NCI-H2107 (cell line): ENCODE measurements around the gene CLMP.

Source experiments
- DNase-seq: peaks from one replicate; lab custom pipeline; 2025; lab: John Stamatoyannopoulos, UW

Gene CLMP

GRCh38 chr11:123188508-123189165 lies 6.4 kb downstream of the CLMP start:
- DNase-seq = no peak

- no peak for DNase-seq
Measured at GRCh38 chr11:123187665-123188507, 7.2 kb downstream of the CLMP start.

DNA sequence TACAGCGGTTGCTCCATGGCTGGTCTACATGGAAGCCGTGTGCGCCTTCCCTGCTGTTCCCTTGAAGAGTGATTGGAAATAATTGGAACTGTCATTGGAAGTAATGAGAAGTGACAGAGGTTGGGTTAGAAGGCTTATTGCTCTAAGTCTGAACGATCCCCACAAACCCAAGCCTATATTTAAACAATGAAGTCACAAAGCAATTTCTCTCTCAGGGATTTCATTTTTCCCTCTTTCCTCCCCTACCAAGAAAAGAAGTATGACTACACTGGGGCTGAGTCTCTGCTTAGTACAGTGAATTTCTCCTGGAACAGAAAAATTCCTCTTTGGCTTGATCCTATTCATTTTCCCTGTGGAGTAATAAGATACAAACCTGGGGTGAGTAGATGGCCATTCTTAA lies 7.8 kb downstream of the CLMP start:
- no peak for DNase-seq

- DNase-seq = no peak
Measured at GRCh38 chr11:123186286-123186685, 8.8 kb downstream of the CLMP start.

DNA sequence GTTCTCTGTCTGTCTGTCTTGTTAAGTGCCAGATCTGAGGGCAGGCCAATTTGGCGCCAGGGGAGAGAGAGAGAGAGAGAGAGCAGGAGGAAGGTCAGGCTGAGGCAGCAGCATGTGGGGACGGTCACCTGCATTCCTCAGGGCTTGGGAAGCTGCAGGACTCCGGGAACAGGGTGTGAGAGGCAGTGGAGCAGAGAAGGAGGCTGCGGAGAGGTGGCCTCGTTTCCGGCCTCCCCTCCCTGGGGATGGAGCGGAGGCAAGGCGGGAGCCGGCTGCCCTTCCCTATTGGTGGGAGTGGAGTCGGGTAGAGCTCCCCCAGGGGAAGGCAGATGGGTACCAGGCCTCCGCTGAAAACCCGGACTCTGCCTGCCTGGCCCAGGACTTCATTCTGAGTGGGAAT lies 9.7 kb downstream of the CLMP start:
- DNase-seq = no peak

GRCh38 chr11:123184531-123184930 lies 10.5 kb downstream of the CLMP start:
- no peak for DNase-seq

- DNase-seq = no peak
Measured at GRCh38 chr11:123183391-123184099, 11.5 kb downstream of the CLMP start.

- DNase-seq = no peak
Measured at GRCh38 chr11:123181767-123182500, 13.1 kb downstream of the CLMP start.

- no peak for DNase-seq
Measured at GRCh38 chr11:123181075-123181474, 14.0 kb downstream of the CLMP start.

DNA sequence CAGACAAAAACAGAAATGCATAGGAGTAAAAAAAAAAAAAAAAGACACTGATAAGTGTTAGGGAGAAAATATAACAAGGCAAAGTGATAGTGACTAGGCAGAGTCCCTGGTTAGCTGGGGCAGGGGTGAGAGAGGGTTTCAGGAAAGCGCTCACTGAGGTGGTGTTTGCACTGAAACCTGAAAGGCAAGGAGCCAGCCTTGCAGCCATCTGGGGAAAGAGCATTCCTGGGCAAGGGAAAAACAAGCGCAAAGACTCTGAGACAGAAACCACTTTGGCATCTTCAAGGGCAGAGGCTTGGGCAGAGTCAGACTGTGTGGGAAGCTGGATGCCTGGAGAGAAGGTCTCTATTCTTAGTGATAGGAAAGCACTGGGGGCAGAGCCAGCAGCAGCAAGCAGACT lies 14.5 kb downstream of the CLMP start:
- no peak for DNase-seq

DNA sequence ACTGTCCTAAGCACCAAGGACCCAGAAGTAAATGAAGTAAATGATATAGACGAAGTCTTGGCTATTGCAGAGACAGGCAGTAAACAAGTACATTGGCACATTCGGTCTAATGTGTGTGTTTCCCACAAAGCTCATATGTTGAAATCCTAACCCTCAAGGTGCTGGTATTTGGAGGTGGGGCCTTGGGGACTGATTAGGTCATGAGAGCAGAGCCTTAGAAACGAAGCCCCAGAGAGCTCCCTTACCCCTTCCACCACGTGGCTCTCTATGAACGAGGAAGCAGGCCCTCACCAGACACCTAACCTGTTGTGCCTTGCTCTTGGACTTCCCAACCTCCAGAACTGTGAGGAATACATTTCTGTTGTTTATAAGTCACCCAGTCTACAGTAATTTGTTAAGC lies 14.9 kb downstream of the CLMP start:
- DNase-seq = no peak

DNA sequence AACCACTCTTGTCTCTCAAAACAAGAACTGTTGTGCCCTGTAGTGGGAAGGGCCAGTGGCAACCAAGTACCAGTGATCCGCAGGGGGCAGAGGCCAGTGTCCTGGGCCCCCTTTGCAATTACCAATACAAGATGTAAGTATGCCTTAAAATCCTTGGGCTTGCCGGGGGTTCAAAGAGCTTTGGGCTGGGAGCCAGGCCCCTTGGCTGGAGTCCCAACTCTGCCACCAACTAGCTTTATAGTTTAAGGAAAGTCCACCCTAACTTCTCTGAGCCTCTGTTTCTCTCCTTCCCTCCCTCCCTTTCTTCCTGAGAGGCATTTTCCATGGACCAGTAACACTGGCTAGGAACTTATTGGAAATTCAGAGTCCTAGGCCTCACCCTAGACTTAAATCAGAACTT lies 15.5 kb downstream of the CLMP start:
- no peak for DNase-seq

- DNase-seq = no peak
Measured at GRCh38 chr11:123178186-123178585, 16.9 kb downstream of the CLMP start.

DNA sequence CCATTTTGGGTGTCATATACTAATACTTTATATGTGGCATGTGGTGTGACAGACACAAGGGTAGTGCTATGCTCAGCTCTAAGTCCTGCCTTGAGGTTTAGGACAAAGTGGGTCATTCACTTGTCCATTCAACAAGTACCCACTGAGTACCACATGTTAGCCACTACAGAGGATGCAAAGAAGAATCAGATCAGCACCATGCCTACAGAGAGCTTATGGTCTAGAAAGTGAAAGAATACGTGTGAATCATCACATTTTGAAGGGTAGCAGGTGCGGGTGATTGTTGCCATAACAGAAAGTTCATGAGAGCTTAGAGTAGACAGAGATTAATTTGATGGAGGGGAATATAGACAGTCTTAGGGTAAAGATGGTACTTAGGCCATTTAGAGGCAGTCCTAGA lies 18.3 kb downstream of the CLMP start:
- DNase-seq = no peak

- DNase-seq = no peak
Measured at GRCh38 chr11:123174196-123175183, 20.6 kb downstream of the CLMP start.

DNA sequence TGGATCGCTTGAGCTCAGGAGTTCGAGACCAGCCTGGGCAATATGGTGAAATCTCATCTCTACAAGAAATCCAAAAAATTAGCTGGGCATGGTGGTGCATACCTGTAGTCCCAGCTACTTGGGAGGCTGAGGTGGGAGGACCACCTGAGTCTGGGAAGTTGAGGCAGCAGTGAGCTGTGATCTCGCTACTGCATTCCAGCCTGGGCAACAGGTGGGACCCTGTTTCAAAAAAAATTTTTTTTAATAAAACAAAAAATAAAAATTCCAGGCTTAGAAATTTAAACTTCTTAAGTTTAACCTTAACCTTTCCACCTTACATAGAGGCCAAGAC lies 21.2 kb downstream of the CLMP start:
- no peak for DNase-seq

- no peak for DNase-seq
Measured at GRCh38 chr11:123173040-123173855, 21.8 kb downstream of the CLMP start.

- DNase-seq = no peak
Measured at GRCh38 chr11:123170929-123171328, 24.1 kb downstream of the CLMP start.

DNA sequence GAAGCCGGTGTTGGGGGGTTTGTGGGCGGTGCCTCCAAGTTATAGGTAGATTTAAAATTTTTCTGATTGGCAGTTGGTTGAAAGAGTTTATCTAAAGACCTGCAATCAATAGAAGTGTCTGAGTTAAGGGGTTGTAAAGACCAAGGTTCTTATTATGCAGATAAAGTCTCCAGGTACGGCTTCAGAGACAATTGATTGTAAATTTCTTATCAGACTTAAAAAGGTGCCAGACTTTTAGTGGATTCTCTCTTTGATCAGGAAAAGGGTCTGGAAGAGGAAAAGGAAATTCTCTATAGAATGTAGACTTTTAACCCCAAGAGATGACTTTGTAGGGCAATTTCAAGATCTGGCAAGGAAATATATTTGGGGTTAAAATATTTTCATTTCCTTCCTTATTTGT lies 25.2 kb downstream of the CLMP start:
- no peak for DNase-seq

- no peak for DNase-seq
Measured at GRCh38 chr11:123168955-123169484, 26.0 kb downstream of the CLMP start.
